Stimulated activated naive B cell treated with anti-CD40 and anti-IgM and Interleukin-4, amounts not matched to agents 10 μg/mL and 1 μg/mL and 100 μg/mL, for 72 hours (primary cell): Measurements from ENCODE around the gene FZR1.

Experiments
- ATAC-seq, 2 donors: fragments of 150-1000 bp; cut with Tn5 transposase; replicated peaks; 2 replicates each; pipeline ENCODE4 v1.10.0; 2021; ENCODE audit warnings: moderate library complexity in 1 of 2
- DNase-seq: peaks from one replicate; pipeline ENCODE4 v3.0.0; 2021
- H3K27ac Mint-ChIP-seq: one replicate; pipeline ENCODE4 v1.8.0; 2022; ENCODE audit warnings: mild to moderate bottlenecking, mixed read lengths
- H3K27me3 Mint-ChIP-seq, 2 donors: one replicate each; pipeline ENCODE4 v1.8.0; 2022; ENCODE audit warnings: mixed read lengths in 2 of 2
- H3K36me3 Mint-ChIP-seq, 2 donors: one replicate each; pipeline ENCODE4 v1.8.0; 2022; ENCODE audit warnings: mixed read lengths in 2 of 2, mild to moderate bottlenecking in 1 of 2
- H3K4me1 Mint-ChIP-seq, 2 donors: one replicate each; pipeline ENCODE4 v1.8.0; 2022; ENCODE audit warnings: mixed read lengths in 2 of 2, mild to moderate bottlenecking in 1 of 2
- H3K4me3 Mint-ChIP-seq, 2 donors: one replicate each; pipeline ENCODE4 v1.8.0; 2022; ENCODE audit warnings: mild to moderate bottlenecking in 2 of 2, mixed read lengths in 2 of 2, moderate library complexity in 1 of 2
- H3K9me3 Mint-ChIP-seq, 2 donors: one replicate each; pipeline ENCODE4 v1.8.0; 2022; ENCODE audit warnings: mixed read lengths in 2 of 2, mild to moderate bottlenecking in 1 of 2

The FZR1 gene

DNA sequence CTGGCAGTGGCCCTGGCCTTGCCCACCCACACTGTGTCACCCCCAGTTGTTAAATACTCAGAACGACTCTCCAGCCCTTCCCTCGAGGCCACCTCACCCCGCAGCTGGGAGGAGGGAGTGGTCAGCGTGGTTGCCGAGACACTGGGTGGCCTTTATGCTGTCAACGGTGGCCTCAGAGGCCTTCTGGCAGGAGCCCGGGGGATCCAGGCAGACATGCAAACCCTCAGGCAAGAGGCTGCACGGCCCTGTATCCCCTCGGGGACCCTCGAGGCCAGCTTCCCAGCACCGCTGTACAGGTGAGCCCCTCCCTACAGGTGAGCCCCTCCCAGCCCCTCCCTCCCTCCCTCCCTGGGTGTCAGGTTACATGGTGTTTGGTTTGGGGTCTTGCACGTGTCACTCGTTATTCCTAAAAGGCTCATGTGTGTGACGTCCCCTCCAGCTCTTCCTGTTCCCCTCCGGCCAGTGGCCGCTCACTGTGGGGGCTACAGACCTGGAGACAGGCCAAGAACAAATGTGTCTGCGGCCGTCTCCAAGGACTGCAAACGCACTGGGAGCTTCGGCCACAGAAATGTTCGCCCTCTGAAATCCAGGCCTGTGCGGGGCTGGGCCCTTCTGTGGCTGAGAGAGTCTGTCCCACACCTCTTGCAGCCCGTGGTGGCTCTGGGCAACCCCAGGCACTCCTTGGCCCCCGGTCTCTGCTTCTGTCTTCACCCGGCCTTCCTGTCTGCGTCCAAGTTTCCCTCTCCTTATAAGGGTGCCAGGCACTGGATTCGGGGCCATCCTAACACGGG, 33.0 kb downstream of the FZR1 start, which contains the start of gene TEKTIP1:
Gene TEKTIP1, plus strand, starts transcription at position 210 of the 791 bp plus-strand sequence. Its CDS starts 4 bp downstream, at position 214.
- ATAC-seq (peak; percentile 17 to 28), DNase-seq (no peak)
- peak within 1 kb of the TSS; percentile 90 for H3K27ac Mint-ChIP-seq
- no peaks in the 10 kb centered on the region for H3K9me3 Mint-ChIP-seq
- peaks cover 12 to 16% of the 10 kb centered on the region in 2 donors for H3K4me1 Mint-ChIP-seq
- H3K36me3 Mint-ChIP-seq: peaks cover 40 to 46% of the 10 kb centered on the region in 2 donors
- peak within 1 kb of the TSS in 1 of 2 donors; percentile 29 for H3K4me3 Mint-ChIP-seq
- H3K27me3 Mint-ChIP-seq: no peaks in the 10 kb centered on the region

DNA sequence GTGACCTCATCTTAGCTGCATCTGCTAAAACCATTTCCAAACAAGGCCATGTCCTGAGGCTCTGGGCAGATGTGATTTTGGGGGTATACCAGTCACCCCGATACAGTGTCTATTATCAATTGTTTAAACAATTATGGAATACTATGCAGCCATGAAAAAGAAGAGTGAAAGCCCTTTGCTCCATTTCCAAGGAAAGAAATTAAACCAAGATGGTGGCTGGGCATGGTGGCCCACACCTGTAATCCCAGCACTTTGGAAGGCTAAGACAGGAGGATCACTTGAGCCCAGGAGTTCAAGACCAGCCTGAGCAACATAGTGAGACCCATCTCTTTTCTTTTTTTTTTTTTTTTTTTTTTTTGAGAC, 33.6 kb downstream of the FZR1 start:
- H3K36me3 Mint-ChIP-seq: peaks cover 34 to 40% of the 10 kb centered on the region in 2 donors
- ATAC-seq: no peak
- peaks cover 12 to 16% of the 10 kb centered on the region in 2 donors for H3K4me1 Mint-ChIP-seq
- no peaks in the 10 kb centered on the region for H3K9me3 Mint-ChIP-seq
- DNase-seq: no peak
- no peaks in the 10 kb centered on the region for H3K27me3 Mint-ChIP-seq
- H3K27ac Mint-ChIP-seq: peak overlapping the region; percentile 90
- H3K4me3 Mint-ChIP-seq: peak overlapping the region in 1 of 2 donors; percentile 29

DNA sequence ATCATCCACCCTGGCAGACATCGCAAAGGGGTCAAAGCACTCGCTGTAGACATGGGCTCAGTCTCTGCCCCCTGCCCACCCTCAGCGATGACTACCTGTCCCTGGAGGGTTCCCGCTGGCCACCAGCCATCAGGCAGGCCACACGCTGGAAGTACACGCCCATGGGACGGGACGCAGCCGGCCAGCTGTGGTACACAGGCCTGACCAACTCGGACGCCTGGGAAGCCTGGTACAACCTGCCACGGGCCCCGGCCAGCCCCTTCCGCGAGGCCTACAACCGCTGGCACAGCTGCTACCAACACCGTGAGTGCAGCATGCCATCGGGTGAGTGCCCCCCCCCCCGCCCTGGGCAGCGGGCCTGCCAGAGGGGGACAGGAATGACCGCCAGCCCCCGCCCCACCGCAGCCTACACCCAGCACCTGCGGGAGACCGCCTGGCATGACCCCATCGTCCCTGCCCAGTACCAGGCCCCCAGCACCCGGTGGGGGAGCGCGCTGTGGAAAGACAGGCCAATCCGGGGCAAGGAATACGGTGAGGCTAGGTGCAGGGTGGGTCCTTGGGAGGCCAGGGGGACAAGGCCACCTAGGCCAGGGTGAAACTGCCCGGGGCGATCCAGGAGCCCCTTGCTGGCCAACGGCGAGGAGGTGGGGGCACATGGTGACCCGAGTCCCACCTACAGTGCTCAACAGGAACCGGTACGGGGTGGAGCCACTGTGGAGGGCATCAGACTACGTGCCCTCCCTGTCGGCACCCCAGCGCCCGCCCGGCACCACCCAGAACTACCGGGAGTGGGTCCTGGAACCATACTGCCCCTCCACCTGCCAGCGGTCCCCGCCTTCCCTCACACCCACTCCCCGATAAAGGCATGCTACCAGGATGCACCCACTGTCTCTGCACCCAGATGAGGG, 37.3 kb downstream of the FZR1 start:
- Mint-ChIP-seq H3K36me3 (peaks cover 31 to 36% of the 10 kb centered on the region in 2 donors), H3K27me3 (no peaks in the 10 kb centered on the region), H3K4me1 (peaks cover 12 to 26% of the 10 kb centered on the region in 2 donors), H3K4me3 (no peak overlapping the region), H3K27ac (peak overlapping the region; percentile 65), H3K9me3 (no peaks in the 10 kb centered on the region)
- ATAC-seq (no peak), DNase-seq (no peak)

DNA sequence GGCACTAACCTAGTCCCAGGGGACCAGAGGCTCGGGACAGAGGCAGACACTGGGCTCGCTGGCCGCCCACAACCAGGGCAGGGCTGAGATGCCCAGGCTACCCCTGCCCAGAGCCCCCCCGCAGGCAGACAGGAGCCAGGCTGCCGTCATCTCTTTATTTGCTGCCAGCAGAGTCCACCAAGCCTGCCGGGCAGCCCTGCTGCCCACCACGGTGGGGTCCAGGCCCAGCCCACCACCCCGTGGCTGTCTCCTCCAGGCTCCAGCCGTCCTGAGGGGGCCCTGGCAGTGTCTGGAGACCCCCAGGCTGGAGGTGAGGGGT, 37.9 kb downstream of the FZR1 start:
- no peak overlapping the region for H3K4me3 Mint-ChIP-seq
- peak overlapping the region; percentile 65 for H3K27ac Mint-ChIP-seq
- no peak for ATAC-seq
- peaks cover 14 to 29% of the 10 kb centered on the region in 2 donors for H3K4me1 Mint-ChIP-seq
- DNase-seq: no peak
- no peaks in the 10 kb centered on the region for H3K9me3 Mint-ChIP-seq
- no peaks in the 10 kb centered on the region for H3K27me3 Mint-ChIP-seq
- H3K36me3 Mint-ChIP-seq: peaks cover 28 to 35% of the 10 kb centered on the region in 2 donors

DNA sequence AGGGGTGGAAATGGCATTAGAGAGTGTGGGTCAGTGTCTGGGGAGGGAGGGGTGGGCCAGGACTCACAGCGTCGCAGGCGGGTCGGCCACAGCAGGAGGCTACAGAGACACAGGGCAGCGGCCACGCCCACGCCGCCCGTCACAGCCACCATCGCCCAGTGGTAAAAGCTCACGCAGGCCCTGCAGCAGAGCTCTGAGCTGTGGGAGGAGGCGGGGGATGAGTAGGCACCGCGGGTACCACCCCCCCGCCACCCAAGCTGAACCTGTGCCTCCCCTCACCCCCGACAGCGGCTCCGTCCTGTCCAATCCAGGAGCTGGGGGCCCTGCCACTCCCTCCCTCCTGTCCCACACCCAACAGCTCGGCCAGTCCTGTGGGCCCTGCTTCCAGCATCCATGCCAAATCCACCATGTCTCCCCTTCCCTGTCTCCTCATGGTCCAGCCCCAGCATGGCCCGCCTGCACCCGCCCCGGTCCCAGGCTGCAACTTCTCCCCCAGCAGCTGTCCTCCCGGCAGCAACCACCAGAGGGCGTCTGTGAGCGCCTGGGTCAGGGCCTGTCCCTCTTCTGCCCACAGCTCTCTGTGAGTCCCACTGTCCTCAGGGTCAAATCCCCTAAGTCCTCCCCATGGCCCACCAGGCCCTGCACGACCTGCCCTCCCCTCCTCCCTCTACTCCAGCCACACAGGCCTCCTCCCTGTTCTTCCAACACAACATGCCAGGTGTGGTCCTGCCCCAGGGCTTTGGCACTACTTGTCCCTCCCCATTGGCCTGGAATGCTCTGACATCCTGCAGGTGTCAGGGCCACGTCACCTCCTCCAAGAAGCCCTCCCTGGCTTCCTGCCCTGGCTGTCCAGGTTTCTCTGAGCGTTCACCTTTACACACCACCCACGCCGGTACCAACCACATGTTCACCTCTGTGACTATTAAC, 38.9 kb downstream of the FZR1 start:
- Mint-ChIP-seq H3K9me3 (no peaks in the 10 kb centered on the region), H3K36me3 (peaks cover 22 to 29% of the 10 kb centered on the region in 2 donors), H3K27ac (peak overlapping the region; percentile 95), H3K27me3 (no peaks in the 10 kb centered on the region), H3K4me3 (peak overlapping the region; percentile 7 to 69), H3K4me1 (peaks cover 15 to 32% of the 10 kb centered on the region in 2 donors)
- ATAC-seq (peak; percentile 76 to 77), DNase-seq (peak; percentile 65)

DNA sequence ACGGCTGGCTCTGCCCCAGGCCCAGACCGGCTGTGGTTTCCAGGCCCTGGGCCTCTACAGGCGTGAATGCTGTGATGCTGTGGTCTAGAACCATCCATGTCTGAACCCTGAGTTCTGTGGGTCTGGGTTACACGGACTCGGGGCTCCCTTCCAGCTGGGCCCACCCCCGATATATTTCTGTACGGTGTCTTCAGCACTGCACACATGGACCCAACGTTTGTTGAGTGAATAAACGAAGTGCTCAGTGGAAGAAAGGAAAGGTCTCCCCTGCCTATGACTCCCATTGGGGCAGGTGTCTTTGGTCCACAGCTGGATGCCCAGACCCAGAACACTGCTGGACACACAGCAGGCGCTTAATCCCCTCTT, 39.5 kb downstream of the FZR1 start:
- peak overlapping the region; percentile 95 for H3K27ac Mint-ChIP-seq
- H3K27me3 Mint-ChIP-seq: no peaks in the 10 kb centered on the region
- ATAC-seq: no peak
- peaks cover 22 to 31% of the 10 kb centered on the region in 2 donors for H3K36me3 Mint-ChIP-seq
- H3K9me3 Mint-ChIP-seq: no peaks in the 10 kb centered on the region
- no peak overlapping the region for H3K4me3 Mint-ChIP-seq
- H3K4me1 Mint-ChIP-seq: peaks cover 16 to 33% of the 10 kb centered on the region in 2 donors
- no peak for DNase-seq

- Mint-ChIP-seq H3K4me3 (no peak overlapping the region), H3K4me1 (peaks cover 20 to 37% of the 10 kb centered on the region in 2 donors), H3K36me3 (peaks cover 26 to 35% of the 10 kb centered on the region in 2 donors), H3K9me3 (no peaks in the 10 kb centered on the region), H3K27me3 (no peaks in the 10 kb centered on the region), H3K27ac (peak overlapping the region; percentile 95)
- DNase-seq: no peak
- no peak for ATAC-seq
Measured at GRCh38 chr19:3546119-3546518, 40.0 kb downstream of the FZR1 start.

DNA sequence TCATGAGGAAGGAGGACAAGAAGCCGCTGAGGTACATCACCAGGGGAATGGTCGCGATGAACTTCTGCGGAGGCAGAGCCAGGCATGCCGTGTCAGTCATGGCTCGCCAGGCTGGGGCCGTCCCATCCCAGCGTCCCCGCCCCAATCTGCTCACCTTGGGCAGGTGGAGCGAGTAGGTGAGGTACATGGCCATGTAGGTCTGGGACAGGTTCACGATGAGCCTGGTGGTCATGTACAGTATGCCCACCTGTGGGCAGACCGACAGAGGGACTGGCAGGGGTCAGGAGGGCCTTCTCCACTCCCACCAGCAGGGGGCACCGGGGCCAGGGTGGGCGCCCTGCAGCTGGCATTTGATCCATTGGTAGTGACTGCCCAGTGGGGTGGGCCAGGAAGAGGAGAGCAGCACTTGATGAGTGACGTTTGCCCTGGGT, 41.2 kb downstream of the FZR1 start:
- Mint-ChIP-seq H3K27ac (peak overlapping the region; percentile 42), H3K4me3 (peak overlapping the region in 1 of 2 donors; percentile 47), H3K4me1 (peaks cover 26 to 49% of the 10 kb centered on the region in 2 donors), H3K9me3 (no peaks in the 10 kb centered on the region), H3K27me3 (no peaks in the 10 kb centered on the region), H3K36me3 (peaks cover 30 to 40% of the 10 kb centered on the region in 2 donors)
- ATAC-seq: peak; percentile 27 to 38
- no peak for DNase-seq

DNA sequence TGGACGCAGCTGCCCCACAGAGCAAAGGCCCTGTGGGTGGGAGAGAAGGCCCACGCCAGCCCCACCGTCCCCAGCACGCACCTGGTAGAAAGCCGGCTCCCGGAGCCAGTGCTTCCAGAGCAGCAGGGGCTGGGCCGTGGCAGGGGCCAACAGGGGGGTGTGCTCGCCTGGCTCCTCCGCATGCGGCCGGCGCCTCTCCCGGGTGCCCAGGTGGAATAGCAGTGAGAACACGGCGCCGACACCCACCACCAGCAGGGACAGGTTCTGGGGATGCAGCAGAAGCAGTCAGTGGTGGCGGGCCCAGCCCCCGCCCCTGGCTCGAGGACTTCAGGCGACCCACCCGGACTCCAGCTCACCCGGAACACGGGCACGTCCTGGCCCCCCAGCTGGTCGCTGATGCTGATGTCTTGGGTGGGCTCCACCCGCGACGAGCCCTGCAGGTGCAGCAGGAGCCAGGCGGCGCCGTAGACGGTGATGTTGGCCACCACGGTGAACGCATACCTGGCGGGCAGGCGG, 41.7 kb downstream of the FZR1 start:
- Mint-ChIP-seq H3K36me3 (peaks cover 35 to 45% of the 10 kb centered on the region in 2 donors), H3K27me3 (no peaks in the 10 kb centered on the region), H3K4me1 (peaks cover 30 to 54% of the 10 kb centered on the region in 2 donors), H3K27ac (no peak overlapping the region), H3K4me3 (no peak overlapping the region), H3K9me3 (no peaks in the 10 kb centered on the region)
- no peak for DNase-seq
- ATAC-seq: no peak

DNA sequence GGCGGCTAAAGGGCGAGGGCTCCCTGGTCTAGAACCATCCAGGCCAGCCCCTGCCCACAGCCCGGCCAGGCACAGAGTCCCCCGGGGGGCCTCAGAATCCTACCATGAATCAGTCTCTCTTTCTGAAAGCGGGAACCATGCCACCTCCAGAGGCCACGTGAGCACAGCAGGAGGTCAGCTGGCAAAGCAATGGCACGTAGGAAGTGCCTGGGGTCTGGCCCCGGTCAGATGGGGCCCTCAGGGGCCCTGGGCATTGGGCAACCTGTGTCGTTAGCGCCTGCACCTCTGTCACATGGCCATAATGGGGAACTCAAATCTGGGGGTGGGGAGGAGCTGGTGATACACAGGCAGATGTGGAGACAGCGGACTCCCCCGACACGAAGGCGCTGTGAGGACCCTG, 42.5 kb downstream of the FZR1 start:
- DNase-seq (no peak), ATAC-seq (no peak)
- Mint-ChIP-seq H3K4me3 (no peak overlapping the region), H3K27ac (no peak overlapping the region), H3K9me3 (no peaks in the 10 kb centered on the region), H3K4me1 (peaks cover 34 to 62% of the 10 kb centered on the region in 2 donors), H3K27me3 (no peaks in the 10 kb centered on the region), H3K36me3 (peaks cover 39 to 49% of the 10 kb centered on the region in 2 donors)

DNA sequence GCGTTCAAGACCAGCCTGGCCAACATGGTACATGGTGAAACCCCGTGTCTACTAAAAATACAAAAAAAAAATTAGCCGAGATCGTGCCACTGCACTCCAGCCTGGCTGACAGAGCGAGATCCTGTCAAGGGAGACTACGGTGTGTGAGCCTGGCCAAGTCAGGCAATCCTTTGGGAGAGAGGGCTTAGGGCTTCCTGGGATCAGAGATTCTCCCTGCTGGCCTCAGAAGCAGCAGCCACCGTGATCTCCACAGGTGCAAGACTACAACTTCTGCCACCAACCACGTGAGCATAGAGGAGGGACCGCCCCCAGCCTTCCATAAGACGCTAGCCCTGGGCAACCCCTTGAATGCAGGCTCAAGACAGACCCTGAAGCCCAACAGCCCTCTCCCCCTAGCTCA, 43.7 kb downstream of the FZR1 start:
- peak overlapping the region; percentile 65 for H3K27ac Mint-ChIP-seq
- H3K9me3 Mint-ChIP-seq: no peaks in the 10 kb centered on the region
- H3K27me3 Mint-ChIP-seq: no peaks in the 10 kb centered on the region
- peaks cover 44 to 53% of the 10 kb centered on the region in 2 donors for H3K36me3 Mint-ChIP-seq
- no peak for DNase-seq
- no peak for ATAC-seq
- no peak overlapping the region for H3K4me3 Mint-ChIP-seq
- H3K4me1 Mint-ChIP-seq: peaks cover 37 to 73% of the 10 kb centered on the region in 2 donors

DNA sequence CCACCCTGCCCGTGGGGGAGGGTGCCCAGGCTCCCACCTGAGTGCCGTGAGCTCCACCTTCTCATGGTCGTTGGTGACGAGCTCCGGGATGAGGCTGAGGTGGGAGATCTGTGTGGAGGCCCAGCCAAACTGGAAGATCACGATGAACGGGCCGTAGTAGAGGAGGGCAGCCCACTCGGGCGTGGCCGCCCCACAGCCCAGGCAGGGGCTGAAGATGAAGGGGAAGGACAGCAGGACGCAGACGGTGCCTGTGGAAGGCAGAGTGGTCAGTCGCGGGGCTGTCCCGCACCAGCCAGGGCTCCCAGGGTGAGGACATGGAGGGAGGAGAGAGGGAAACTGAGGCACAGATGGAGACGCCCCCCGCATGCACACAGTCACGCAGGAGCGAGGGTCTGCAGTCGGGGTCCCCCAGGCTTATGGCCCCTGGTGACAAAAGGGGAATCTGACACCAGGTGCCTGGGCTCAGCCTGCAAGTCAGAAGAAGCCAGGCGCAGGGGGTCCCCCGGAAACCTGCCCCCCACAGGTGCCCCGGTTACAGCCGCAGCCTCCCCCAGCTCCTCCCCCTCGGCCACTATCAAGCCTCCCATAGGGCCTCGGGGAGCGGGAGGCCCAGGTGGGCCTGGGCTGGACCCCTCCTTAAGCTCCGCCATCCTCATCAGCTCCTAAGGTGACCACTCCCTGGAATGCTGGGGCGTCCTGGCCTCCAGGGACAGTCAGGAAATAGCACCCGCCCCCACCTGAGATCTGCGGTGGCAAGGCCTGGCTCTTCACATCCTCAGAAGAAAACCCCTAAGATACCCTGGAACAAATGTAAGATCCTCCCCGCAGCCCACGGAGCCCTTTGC, 45.1 kb downstream of the FZR1 start:
- H3K27me3 Mint-ChIP-seq: no peaks in the 10 kb centered on the region
- no peaks in the 10 kb centered on the region for H3K9me3 Mint-ChIP-seq
- H3K4me3 Mint-ChIP-seq: peak overlapping the region; percentile 61 to 85
- no peak for DNase-seq
- ATAC-seq: no peak
- H3K36me3 Mint-ChIP-seq: peaks cover 40 to 52% of the 10 kb centered on the region in 2 donors
- peak overlapping the region; percentile 92 for H3K27ac Mint-ChIP-seq
- H3K4me1 Mint-ChIP-seq: peaks cover 38 to 73% of the 10 kb centered on the region in 2 donors

DNA sequence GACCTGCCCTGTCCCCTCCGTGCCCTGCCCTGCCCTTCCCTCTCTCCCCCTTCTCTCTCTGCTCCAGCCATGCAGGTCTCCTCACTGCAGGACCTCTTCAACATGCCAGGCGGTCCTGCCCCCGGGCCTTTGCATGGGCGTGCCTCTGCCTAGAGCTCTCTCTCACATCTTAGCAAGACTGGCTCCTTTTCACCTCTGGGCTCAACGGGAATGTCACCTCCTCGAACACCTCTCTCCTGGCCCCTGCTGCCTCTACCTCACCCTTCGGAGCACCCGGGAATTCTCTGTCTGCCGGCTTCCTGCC, 45.6 kb downstream of the FZR1 start:
- Mint-ChIP-seq H3K36me3 (peaks cover 42 to 57% of the 10 kb centered on the region in 2 donors), H3K9me3 (no peaks in the 10 kb centered on the region), H3K4me1 (peaks cover 43 to 79% of the 10 kb centered on the region in 2 donors), H3K4me3 (peak overlapping the region; percentile 61 to 85), H3K27me3 (no peaks in the 10 kb centered on the region), H3K27ac (peak overlapping the region; percentile 92)
- DNase-seq (no peak), ATAC-seq (no peak)
